GM19043 (cell line): ENCODE data around the gene ACTR1A.
"Not testable (repeated sequence)": the region's sequence is repeated elsewhere in the genome, so short reads cannot be mapped to it uniquely, and the experiment has no call there.

Experiments used
- ATAC-seq: cut with Tn5 transposase; IDR thresholded peaks from one replicate; pipeline ENCODE4 v1.9.1; 2021; ENCODE audit warnings: low read depth; ENCODE audit not compliant: unreplicated experiment

ACTR1A gene

DNA sequence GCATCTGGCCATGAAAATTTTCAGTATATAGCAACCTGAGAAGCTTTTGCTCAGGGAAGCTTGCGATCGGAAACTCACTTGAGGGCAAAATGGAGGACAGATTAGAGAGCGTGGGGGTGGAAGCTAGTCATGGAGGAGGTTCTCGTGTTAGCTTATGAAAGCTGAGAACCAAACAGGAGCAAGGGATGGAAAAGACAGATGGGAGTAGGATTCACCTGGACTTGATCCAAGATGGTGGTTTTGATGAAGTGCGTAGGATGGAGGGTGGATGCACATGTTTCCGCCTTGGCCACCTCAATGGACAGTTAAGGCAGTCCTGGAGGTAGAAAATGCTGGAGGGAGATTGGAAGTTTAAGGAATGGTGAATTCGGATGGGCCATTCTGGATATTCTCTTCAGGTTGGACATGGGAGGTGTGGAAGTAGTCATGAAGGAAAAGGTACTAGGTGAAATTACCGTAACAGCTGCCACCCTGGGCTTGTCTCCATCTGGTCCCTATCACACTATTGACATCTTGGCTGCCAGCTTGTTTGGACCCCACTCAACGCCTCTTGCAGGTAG lies 44.8 kb downstream of the ACTR1A start:
- no peak for ATAC-seq

DNA sequence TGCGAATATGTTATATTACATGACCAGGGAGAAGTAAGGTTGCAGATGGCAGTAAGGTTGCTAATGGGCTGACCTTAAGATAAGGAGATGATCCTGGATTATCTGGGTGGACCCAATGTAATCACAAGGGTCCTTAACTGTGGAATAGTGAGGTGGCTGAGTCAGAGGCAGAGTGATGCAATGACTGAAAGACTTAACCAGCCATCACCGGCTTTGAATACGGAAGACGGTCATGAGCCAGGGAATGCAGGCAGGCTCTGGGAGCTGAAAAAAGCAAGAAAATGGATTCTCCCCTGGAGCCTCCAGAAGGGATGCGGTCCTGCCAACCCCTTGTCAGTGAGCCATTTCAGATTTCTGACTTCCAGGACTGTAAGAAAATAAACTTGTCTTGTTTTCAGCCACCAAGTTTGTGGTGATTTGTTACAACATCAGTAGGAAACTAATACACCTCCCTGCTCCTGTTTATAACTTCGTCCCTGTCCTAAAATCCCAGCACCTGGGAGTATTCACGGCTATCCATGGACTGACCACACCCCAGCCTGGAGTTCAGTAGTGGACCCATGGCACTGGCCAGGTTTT lies 46.5 kb downstream of the ACTR1A start:
- ATAC-seq = no peak

DNA sequence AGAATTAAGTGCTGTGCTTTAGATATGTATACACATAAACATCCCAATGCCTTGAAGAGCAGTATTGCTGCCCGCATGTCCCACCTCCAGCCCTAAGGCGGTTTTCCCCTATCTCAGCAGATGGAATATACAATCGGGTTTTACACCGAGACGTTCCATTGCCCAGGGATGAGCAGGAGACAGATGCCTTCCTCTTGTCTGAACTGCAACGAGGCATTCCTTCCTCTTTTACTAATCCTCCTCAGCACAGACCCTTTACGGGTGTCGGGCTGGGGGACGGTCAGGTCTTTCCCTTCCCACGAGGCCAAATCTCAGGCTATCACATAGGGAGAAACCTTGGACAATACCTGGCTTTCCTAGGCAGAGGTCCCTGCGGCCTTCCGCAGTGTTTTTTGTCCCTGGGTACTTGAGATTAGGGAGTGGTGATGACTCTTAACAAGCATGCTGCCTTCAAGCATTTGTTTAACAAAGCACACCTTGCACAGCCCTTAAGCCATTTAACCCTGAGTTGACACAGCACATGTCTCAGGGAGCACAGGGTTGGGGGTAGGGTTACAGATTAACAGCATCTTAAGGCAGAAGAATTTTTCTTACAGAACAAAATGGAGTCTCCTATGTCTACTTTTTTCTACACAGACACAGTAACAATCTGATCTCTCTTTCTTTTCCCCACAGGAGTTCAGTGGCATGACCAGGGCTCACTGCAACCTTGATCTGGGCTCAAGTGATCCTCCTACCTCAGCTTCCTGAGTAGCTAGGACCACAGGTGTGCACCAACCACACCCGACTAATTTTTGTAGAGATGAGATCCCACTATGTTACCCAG lies 47.6 kb downstream of the ACTR1A start:
- not testable (repeated sequence) for ATAC-seq

DNA sequence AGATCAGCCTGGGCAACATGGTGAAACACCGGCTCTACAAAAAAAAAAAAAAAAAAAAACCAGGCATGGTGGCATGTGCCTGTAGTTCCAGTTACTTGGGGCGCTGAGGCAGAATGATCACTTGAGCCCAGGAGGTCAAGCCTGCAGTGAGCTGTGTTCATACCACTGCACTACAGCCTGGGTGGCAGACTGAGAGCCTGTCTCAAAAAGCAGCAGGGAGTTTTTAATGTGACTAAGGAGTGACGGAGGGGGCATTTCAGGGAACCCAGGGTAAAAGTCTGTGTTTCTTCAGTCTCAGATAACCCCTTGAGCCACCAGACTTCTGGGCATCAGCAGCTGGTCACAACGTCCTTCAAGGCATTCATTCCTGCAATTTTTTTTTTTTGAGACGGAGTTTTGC lies 49.0 kb downstream of the ACTR1A start:
- no peak for ATAC-seq

DNA sequence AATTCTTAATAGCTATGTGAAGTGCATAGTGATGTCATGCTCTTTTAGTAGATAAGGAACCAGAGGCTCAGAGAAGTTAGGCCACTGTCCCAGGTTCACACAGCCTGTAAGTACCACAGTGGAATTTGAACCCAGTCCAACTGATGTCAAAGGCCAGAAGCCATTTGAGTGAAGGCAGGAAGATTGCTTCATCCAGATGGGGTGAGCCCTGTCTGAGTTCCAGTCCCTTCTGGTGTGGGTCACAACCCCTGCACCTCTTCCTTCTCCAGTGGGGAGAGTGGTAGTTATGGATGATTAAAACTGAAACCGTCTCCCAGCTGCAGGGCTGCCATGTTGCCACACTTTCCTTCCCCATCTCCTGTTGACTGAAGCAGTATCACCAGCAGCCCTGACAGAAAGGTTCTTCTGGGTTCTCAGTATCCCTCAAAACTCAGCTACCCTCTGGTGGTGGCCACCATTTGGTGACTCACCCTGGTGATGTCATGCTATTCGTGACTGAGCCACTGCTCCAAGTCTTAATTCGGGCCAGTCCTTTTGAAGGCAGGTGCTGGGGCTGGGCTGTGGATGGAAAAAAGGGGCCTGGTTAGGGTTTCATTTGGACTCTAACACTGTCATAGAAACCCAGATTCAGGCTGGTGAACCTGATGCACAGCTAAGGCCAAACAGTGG lies 49.7 kb downstream of the ACTR1A start:
- no peak for ATAC-seq

DNA sequence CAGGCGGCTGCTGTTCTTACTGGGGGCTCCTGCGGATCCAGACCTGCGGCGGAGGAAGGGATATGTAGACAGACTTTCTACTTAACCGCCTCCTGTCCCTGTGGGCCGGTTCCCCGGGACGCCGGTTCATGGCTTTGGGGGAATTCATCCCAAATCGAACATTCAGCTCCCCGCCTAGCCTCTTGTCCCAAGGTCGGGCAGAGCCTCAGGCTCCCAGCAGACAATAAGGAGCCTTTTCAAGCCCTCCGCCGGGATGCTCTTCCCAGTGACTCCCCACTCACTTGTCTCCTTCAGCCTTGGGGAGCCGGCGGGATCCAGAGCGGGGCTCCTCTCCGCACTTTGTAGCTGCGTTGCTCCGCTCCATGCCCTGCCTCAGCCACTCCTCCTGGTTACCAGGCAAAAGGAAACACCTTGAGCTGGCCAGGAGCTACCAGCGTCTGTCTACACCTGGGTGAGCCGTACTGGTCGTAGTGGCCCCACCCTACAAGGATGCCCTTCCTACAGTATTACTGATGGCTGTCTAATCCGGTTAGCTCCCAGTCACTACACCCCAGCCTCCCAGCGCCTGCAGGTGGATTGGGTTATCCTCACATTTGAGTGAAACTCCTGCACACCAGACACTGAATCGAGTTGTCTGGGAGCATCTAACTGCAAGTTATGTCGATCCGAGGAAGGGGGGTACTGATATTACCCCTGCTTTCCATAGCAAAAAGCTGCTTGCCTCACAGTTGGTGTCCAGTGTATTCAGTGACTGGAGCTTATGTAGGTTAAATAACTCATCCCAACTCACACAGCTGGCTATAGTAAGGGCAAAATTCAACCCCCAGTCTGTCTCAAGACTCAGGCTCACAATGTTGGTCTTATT lies 51.2 kb downstream of the ACTR1A start, which contains the start of gene C10orf95:
Gene C10orf95, minus strand, starts transcription at position 439 of the 865 bp plus-strand sequence. CDS start 450 bp downstream, outside the sequence.
- ATAC-seq = no peak

DNA sequence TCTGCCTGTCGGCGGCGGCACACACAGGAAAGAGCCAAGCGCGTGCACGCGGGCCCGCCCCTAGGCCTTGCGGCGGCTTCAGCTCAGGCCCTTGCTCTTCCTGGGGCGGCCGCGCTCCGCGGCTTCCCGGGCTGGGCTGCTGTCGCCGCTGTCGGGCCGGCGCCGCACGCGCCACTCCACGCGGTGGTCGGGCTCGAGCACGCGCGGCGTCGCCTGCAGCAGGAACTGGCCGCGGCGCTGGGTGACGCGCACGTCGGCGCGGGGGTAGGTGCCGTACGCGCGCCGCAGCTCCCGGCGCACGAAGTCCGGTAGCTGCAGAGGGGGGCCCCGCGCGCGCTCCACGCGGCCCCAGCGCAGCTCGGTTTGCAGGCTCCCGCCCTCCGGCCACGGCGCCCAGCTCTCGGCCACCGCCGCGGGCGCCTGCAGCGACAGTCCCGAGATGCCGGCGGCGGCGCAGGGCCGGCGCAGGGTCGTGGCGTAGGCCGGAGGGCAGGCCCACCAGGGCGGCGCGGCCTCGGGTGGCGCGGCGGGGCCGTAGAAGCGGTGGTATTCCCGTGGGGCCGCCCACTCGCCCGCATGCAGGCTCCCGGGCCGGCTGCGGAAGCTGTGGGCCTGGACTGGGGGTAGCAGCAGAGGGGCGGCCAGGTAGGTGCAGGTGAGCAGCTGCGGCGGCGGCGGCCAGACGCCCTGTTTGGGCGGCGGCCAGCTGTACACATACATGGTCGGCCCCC lies 52.0 kb downstream of the ACTR1A start:
- peak; percentile 68 for ATAC-seq

DNA sequence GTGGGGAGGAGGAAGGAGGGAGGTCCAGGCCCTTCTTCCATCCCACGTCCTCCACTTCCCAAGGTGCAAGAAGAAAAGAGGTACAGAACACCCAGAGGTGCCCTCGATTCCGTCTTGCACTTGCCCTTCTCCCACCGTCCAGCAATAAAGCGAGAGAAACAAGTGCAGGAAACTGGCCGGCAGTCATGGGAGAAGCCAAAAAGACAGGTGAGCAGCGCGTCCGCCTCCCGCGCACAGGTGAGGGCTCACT lies 52.5 kb downstream of the ACTR1A start:
- no peak for ATAC-seq

DNA sequence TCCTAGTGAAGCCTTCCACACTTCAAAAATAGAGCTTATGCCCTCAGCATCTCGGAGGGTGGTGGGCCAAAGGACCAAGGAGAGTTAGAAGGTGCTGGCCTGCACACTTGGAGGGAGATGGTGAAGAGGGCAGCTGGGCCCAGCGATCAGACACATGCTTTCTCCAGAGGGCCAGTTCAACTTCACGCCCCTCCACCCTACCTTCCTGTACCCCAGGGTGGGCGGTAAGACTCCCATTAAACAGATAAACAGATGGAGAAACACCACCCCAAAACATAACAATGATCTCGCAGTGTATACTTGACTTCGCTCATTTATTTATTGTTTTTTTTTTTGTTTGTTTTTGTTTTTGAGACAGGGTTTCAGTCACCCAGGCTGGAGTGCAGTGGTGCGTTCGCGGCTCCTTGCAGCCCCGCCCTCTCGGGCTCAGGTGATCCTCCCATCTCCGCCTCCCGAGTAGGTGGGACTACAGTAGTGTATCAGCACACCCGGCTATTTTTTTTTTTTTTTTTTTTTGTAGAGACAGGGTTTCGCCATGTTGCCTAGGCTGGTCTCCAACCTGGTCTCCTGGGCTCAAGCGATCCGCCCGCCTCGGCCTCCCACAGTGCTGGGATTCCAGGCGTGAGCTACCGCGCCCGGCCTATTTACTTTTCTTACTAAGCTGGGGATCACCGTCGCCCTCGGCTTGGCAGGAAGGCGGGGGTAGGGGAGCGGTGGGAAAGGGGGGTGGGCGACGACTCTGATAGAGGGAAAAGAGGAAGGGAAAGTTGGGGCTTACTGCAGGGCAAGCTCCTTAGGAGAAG lies 53.0 kb downstream of the ACTR1A start:
- ATAC-seq = peak; percentile 65

DNA sequence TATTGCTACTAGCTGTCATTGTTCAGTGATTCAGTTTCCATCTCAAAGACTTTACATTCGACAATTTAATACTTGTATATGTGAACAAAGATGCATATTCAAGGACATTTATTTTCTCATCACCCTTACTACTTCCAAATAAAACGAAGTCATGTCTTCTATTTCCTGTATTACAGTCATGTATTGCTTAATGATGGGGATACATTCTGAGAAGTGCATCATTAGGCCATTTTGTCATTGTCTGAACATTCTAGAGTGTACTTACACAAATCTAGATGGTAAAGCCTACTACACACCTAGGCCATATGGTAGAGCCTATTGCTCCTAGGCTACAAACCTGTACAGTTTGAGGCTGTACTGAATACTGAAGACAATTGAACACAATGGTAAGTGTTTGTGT lies 57.7 kb downstream of the ACTR1A start:
- ATAC-seq = no peak

DNA sequence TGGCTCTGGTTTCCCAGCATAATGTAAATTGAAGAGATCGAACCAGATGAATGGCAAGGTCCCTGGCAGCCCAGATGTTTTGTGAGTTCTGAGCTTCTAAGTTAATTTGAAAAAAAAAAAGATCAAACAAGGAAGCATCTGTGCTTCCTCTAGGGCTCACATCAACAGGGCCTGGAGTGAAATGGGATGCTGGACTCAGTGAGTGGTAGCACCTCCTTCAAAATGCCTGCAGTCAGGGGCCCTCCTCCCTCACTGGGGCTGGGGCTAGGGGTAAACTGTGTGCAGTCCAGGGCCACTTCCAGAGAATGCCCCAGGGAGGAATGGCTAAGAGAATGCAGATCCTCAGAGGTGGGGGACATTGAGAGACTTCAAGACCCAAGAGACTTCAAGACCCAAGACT lies 64.1 kb downstream of the ACTR1A start:
- no peak for ATAC-seq

DNA sequence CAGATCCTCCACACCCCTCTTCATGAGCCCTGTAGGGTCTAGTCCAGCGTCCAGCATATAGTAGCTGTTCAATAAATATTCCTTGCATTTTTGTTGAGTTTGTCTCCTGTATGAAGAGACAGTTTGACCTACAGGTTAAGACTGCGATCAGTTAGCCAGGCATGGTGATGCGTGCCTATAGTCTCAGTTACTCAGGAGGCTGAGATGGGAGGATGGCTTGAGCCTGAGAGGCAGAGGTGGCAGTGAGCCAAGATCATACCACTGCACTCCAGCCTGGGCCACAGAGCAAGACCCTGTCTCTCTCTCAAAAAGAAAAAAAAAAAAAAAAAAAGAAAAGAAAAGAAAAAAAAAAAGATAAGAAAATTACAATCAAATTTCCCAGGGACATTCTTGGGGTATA lies 65.0 kb downstream of the ACTR1A start:
- ATAC-seq = no peak

DNA sequence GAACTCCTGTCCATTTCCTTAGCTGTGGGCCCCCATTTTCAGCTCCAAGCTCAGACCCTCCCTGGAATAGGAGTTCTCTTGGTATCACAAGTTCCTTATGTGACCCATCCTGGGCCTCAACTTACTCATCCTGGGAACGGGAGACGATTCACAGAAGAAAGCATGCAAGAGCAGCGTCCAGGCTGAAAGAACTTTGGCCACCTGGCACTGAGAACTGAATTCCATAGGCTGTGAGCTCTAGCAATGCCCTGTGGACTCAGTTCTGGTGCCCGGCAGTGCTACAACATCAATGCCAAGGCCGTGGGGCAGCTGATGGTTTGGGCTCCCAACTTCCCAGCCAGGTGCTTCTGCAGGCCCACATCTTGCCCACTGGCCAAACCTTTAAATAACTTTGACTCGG lies 66.2 kb downstream of the ACTR1A start:
- ATAC-seq = no peak

DNA sequence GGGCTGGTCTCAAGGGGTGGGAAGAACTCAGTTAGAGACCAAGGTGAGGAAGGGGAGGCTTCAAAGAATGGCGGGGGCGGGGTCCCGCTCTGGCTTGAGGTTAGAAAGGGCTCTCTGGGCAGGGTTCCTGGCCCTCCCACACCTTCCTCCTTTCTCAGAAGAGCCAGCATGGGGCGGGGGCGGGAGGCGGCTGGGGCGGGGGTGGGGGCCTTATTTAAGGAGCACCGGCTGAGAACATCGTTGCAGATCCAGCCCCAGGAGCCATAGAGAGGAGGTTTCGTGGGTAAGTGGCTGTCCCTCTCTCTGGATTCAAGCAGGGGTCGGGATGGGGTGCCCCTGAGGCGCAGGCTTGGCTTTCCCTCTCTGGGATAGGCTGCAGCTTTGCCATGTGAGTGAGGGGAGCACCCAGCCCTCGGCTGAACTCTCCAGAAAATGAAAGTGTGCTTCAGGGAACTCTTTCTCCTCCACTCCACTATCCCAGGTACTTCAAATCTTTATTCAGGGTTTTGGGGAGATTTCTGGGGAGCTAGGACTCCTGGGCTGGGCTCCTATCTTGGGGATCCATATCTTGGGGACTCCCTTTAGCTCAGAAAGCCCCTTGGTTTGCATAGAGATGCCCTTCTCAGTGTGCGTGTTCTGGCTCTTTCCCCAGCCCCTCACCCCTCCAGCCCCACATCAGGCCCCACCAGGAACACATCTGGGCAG lies 66.8 kb downstream of the ACTR1A start:
- ATAC-seq = no peak

DNA sequence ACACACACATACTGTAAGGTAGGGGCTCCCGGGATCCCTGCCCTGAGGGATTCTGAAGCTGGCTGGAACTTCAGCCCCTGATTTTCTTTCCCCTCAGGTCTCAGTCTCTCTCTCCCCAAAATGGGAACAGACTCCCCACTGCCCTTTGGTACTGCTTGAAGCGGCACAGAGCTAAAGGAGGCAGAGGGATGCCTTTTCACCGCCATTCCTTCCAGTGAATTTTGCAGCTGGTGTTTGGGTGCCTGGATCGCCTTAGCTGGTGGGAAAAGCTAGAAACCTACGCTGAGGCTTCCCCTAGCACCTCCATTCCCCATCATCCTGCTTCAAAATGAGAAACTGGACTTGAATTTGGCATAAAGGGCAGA lies 67.4 kb downstream of the ACTR1A start:
- no peak for ATAC-seq

DNA sequence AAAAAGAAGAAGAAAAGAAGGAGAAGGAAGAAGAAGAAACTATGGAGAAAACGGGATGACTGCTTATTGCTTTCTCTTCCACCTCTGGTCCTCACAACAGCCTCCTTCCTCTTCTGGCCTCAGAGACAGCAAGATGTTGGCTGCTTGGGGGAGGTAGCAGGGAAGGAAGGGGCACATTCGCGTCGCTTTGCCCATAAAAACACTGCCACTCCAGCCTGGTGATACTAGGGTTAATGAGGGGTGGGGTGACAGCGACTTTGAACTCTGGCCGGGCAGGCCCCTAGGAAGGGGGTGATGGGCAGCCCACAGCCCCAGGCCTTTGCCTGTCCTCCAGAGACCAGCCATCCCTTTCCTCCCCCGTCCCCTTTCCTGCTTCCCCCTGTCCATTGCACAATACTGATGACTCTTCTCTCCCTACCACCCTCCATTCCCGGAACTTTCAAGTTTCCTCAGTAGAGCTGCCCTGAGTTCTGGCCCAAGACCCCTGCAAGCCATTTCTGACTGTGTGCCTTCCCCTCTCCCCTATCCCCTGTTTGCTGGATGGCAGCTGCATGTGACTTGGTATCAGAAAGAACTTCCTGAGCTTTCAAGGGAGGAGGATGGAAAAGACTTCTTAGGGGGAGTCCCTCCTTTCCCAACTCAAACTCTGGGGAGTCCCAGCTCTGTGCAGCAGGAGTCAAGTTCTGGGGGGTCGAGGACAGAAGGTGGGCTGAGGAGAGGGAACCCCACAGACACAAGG lies 67.9 kb downstream of the ACTR1A start:
- no peak for ATAC-seq

DNA sequence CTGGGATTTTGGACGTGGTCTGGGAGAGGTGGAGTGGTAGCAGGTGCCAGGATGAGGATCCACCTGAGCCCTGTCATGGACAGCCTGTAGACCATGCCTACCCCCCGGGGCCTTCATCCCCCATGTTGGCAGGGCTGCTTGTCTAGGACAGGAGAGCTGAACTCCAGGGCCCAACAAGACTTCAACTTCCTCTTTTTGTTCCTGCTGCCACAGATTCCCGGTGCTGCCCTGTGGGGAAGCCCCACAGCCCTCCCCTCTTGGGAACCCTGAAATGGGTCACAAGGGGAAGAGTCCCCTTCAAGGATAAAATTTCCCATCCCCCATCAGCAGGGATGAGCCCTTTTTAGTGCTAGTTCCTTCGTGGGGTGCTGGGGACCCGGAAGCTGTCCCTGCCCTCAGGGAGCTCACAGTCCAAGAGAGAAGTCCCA lies 68.9 kb downstream of the ACTR1A start:
- no peak for ATAC-seq
